ENCODE results near the gene GINS2. TPM values are rescaled to one million over a fixed set of nuclear protein-coding genes. Genes with fewer than 3 reads are reported as not detected.

Gene GINS2
- total RNA-seq, 1 experiment from 2014 or later = 11.3 TPM

- POLR2A ChIA-PET = no interaction called here
- Mint-ChIP-seq H3K36me3 (ENCODE audit: insufficient read depth, unreplicated experiment) (peaks cover 12% of the 10 kb centered on the region), H3K9me3 (ENCODE audit: unreplicated experiment) (no peaks in the 10 kb centered on the region), H3K27ac (ENCODE audit: low read depth, unreplicated experiment) (no peak overlapping the region), H3K4me3 (ENCODE audit: unreplicated experiment) (no peak overlapping the region), H3K27me3 (ENCODE audit: insufficient read depth, unreplicated experiment) (no peaks in the 10 kb centered on the region), H3K4me1 (ENCODE audit: insufficient read depth, unreplicated experiment) (no peaks in the 10 kb centered on the region)
- intact Hi-C loops (cut with micrococcal nuclease) = no loop called here
- no peak for DNase-seq (ENCODE audit: unreplicated experiment)
- CTCF ChIA-PET = interaction anchor here (0.6 to 1.5 kb wide), 4 partner anchors 13 to 1637 kb away, joined by 3 read pairs; no protein-coding TSS in a partner anchor
- TF ChIP-seq CTCF (IDR thresholded peaks at IDR 0.05; ENCODE audit: unreplicated experiment) = no peak
- no TSS peak for BruUV-seq (replicated peaks)
These were observed 60.1 kb downstream of the GINS2 start for GRCh38 chr16:85628645-85629044.

- Mint-ChIP-seq H3K4me3 (ENCODE audit: unreplicated experiment) (no peak overlapping the region), H3K27ac (ENCODE audit: low read depth, unreplicated experiment) (no peak overlapping the region), H3K27me3 (ENCODE audit: insufficient read depth, unreplicated experiment) (no peaks in the 10 kb centered on the region), H3K9me3 (ENCODE audit: unreplicated experiment) (no peaks in the 10 kb centered on the region), H3K36me3 (ENCODE audit: insufficient read depth, unreplicated experiment) (peaks cover 12% of the 10 kb centered on the region), H3K4me1 (ENCODE audit: insufficient read depth, unreplicated experiment) (no peaks in the 10 kb centered on the region)
- TF ChIP-seq CTCF (IDR thresholded peaks at IDR 0.05; ENCODE audit: unreplicated experiment) = no peak
- POLR2A ChIA-PET = no interaction called here
- intact Hi-C loops (cut with micrococcal nuclease) = no loop called here
- BruUV-seq (replicated peaks) = no TSS peak
- no peak for DNase-seq (ENCODE audit: unreplicated experiment)
- CTCF ChIA-PET = interaction anchor here (0.6 to 1.5 kb wide), 3 partner anchors 12 to 1636 kb away, joined by 3 read pairs; no protein-coding TSS in a partner anchor
These were observed 60.5 kb downstream of the GINS2 start for GRCh38 chr16:85628265-85628556.

GRCh38 chr16:85627526-85628264 lies 61.1 kb downstream of the GINS2 start:
- no peak for DNase-seq (ENCODE audit: unreplicated experiment)
- Mint-ChIP-seq H3K4me3 (ENCODE audit: unreplicated experiment) (no peak overlapping the region), H3K27me3 (ENCODE audit: insufficient read depth, unreplicated experiment) (no peaks in the 10 kb centered on the region), H3K27ac (ENCODE audit: low read depth, unreplicated experiment) (no peak overlapping the region), H3K36me3 (ENCODE audit: insufficient read depth, unreplicated experiment) (peaks cover 12% of the 10 kb centered on the region), H3K4me1 (ENCODE audit: insufficient read depth, unreplicated experiment) (no peaks in the 10 kb centered on the region), H3K9me3 (ENCODE audit: unreplicated experiment) (no peaks in the 10 kb centered on the region)
- intact Hi-C loops (cut with micrococcal nuclease) = no loop called here
- CTCF ChIA-PET = interaction anchor here (0.6 to 2.0 kb wide), 3 partner anchors 10 to 403 kb away, joined by 3 to 11 read pairs (median 4); no protein-coding TSS in a partner anchor
- no peak for TF ChIP-seq CTCF (IDR thresholded peaks at IDR 0.05; ENCODE audit: unreplicated experiment)
- BruUV-seq (replicated peaks) = no TSS peak
- POLR2A ChIA-PET = interaction anchor here (0.6 kb wide), 1 partner anchor 121 kb away, joined by 3 read pairs; no protein-coding TSS in a partner anchor

- no peak overlapping the region for H3K4me3 Mint-ChIP-seq (ENCODE audit: unreplicated experiment)
- H3K27ac Mint-ChIP-seq (ENCODE audit: low read depth, unreplicated experiment) = no peak overlapping the region
- intact Hi-C loops (cut with micrococcal nuclease) = no loop called here
- no peaks in the 10 kb centered on the region for H3K27me3 Mint-ChIP-seq (ENCODE audit: insufficient read depth, unreplicated experiment)
- DNase-seq (ENCODE audit: unreplicated experiment) = no peak
- no peaks in the 10 kb centered on the region for H3K4me1 Mint-ChIP-seq (ENCODE audit: insufficient read depth, unreplicated experiment)
- POLR2A ChIA-PET = interaction anchor here (0.6 kb wide), 1 partner anchor 121 kb away, joined by 3 read pairs; no protein-coding TSS in a partner anchor
- BruUV-seq (replicated peaks) = no TSS peak
- CTCF ChIA-PET = interaction anchor here (0.6 to 2.0 kb wide), 3 partner anchors 9 to 403 kb away, joined by 3 to 11 read pairs (median 4); no protein-coding TSS in a partner anchor
- no peaks in the 10 kb centered on the region for H3K9me3 Mint-ChIP-seq (ENCODE audit: unreplicated experiment)
- TF ChIP-seq CTCF (IDR thresholded peaks at IDR 0.05; ENCODE audit: unreplicated experiment) = no peak
- H3K36me3 Mint-ChIP-seq (ENCODE audit: insufficient read depth, unreplicated experiment) = peaks cover 12% of the 10 kb centered on the region
These were observed 61.7 kb downstream of the GINS2 start for GRCh38 chr16:85627089-85627488.

Other genes starting within 250 kb of the GINS2 start
- gene GSE1, start 75.6 kb downstream of the GINS2 start, total RNA-seq (2022) = 44.4 and 52.9 TPM in 2 replicates
- 62.6 and 68.5 TPM in 2 replicates for gene C16orf74, start 62.1 kb upstream of the GINS2 start, total RNA-seq (2022)
- 68.5 and 71.1 TPM in 2 replicates for gene EMC8, start 110.6 kb upstream of the GINS2 start, total RNA-seq (2022)
- gene COX4I1, start 110.7 kb upstream of the GINS2 start, total RNA-seq (2022) = 618 and 642 TPM in 2 replicates
- not detected in 2 replicates for gene IRF8, start 210.2 kb upstream of the GINS2 start, total RNA-seq (2022)